Endothelial cell of umbilical vein (primary cell): Measurements from ENCODE around the gene TRIM25. TPM values are rescaled to one million over a fixed set of nuclear protein-coding genes. Genes with fewer than 3 reads are reported as not detected.

ENCODE experiments used
- BruUV-seq: library from RNA; stranded (reverse); fragments of 400-500 nt; replicated peaks from 2 replicates; lab custom pipeline; 2021; lab: Mats Ljungman, UMichigan
- CTCF ChIA-PET: fragments of 300-600, 350-600 bp; sonication (Branson Sonifier 250); formaldehyde crosslinking; loops from one replicate; lab custom pipeline; 2021; ENCODE audit warnings: antibody characterized with exemption, inconsistent platforms; lab: Charles Lee
- POLR2A ChIA-PET: fragments of 300-600, 350-600 bp; sonication (Branson Sonifier 250); formaldehyde crosslinking; loops from one replicate; lab custom pipeline; 2021; ENCODE audit warnings: antibody characterized with exemption, inconsistent platforms; lab: Charles Lee
- DNase-seq: peaks from one replicate; pipeline ENCODE4 v3.0.0-alpha.2; 2011; ENCODE audit warnings: low read depth, low spot score
- FAIRE-seq: peaks from 2 replicates; lab custom pipeline; 2011; peaks lifted over from hg19 to GRCh38; lab: Jason Lieb, UNC
- H2AFZ ChIP-seq: 2 replicates; pipeline ENCODE4 v1.6.0; 2012; ENCODE audit warnings: low read depth, low read length, control low read depth, inconsistent platforms
- H3K27ac ChIP-seq: 2 replicates; pipeline ENCODE4 v1.5.1; 2011; ENCODE audit warnings: low read depth, mild to moderate bottlenecking, control low read depth, low read length, moderate library complexity; ENCODE audit not compliant: insufficient read depth
- H3K27me3 ChIP-seq, 2 experiments: 2 replicates each; pipeline versions ENCODE4 v1.6.0 to v1.6.1; 2011; ENCODE audit warnings: low read length in 2 of 2, mixed read lengths in 1 of 2; ENCODE audit not compliant: control insufficient read depth in 2 of 2, insufficient read depth in 2 of 2
- H3K36me3 ChIP-seq, 2 experiments: 2 replicates in 1 of 2; 3 replicates in 1 of 2; pipeline ENCODE4 v1.5.1; 2011; ENCODE audit warnings: low read length in 2 of 2, mild to moderate bottlenecking in 1 of 2, moderate library complexity in 1 of 2; ENCODE audit not compliant: control insufficient read depth in 2 of 2, insufficient read depth in 2 of 2; ENCODE audit errors: extremely low read depth in 1 of 2
- H3K4me1 ChIP-seq: 3 replicates; pipeline ENCODE4 v1.5.1; 2011; ENCODE audit warnings: mild to moderate bottlenecking, low read length; ENCODE audit not compliant: control insufficient read depth, insufficient read depth; ENCODE audit errors: extremely low read depth
- H3K4me2 ChIP-seq: 2 replicates; pipeline ENCODE4 v1.6.1; 2011; ENCODE audit warnings: low read length, control low read depth, mixed read lengths; ENCODE audit not compliant: insufficient read depth
- H3K4me3 ChIP-seq, 3 experiments: fragments of 200-600 bp in 1 of 3; sonication (generic), shearing (Covaris generic) in 1 of 3; replicated peaks in 1 of 3; 2 replicates each; pipeline ENCODE4 v1.5.1; 2011 to 2016; ENCODE audit warnings: control low read depth in 3 of 3, low read length in 3 of 3, mild to moderate bottlenecking in 2 of 3, inconsistent platforms in 1 of 3, low read depth in 1 of 3, moderate library complexity in 1 of 3; ENCODE audit not compliant: insufficient read depth in 1 of 3
- H3K79me2 ChIP-seq: 2 replicates; pipeline ENCODE4 v1.6.0; 2012; ENCODE audit warnings: low read length, inconsistent platforms; ENCODE audit not compliant: control insufficient read depth, insufficient read depth
- H3K9ac ChIP-seq: replicated peaks from 2 replicates; pipeline ENCODE3; 2011; ENCODE audit warnings: low read length, control low read depth; ENCODE audit not compliant: insufficient read depth; ENCODE audit errors: extremely low read depth
- H3K9me1 ChIP-seq: replicated peaks from 3 replicates; pipeline ENCODE4 v1.6.0; 2011; ENCODE audit warnings: mild to moderate bottlenecking, low read length; ENCODE audit not compliant: control insufficient read depth, insufficient read depth; ENCODE audit errors: extremely low read depth
- H3K9me3 ChIP-seq: replicated peaks from 2 replicates; pipeline ENCODE4 v1.5.1; 2012; ENCODE audit warnings: low read length, inconsistent platforms; ENCODE audit not compliant: control insufficient read depth, insufficient read depth
- H4K20me1 ChIP-seq: replicated peaks from 2 replicates; pipeline ENCODE3; 2011; ENCODE audit warnings: mild to moderate bottlenecking, low read length; ENCODE audit not compliant: control insufficient read depth, insufficient read depth; ENCODE audit errors: extremely low read depth
- CTCF ChIP-seq, 2 donors: IDR thresholded peaks; 1 replicate in 1 of 2; 2 replicates in 1 of 2; pipeline ENCODE4 v1.5.1; 2011; ENCODE audit warnings: low read length in 2 of 2, mild to moderate bottlenecking in 2 of 2, moderate library complexity in 2 of 2, control low read depth in 1 of 2, inconsistent platforms in 1 of 2, low read depth in 1 of 2; ENCODE audit not compliant: insufficient read depth in 1 of 2; ENCODE audit errors: extremely low read depth in 1 of 2
- EZH2 ChIP-seq: IDR thresholded peaks from 2 replicates; pipeline ENCODE4 v1.6.1; 2012; ENCODE audit warnings: borderline replicate concordance, low read depth, mild to moderate bottlenecking, moderate library complexity, low read length, inconsistent platforms; ENCODE audit not compliant: severe bottlenecking
- FOS ChIP-seq: IDR thresholded peaks from 2 replicates; pipeline ENCODE4 v1.6.1; 2011; ENCODE audit warnings: mild to moderate bottlenecking, low read length, moderate library complexity, borderline replicate concordance; ENCODE audit not compliant: insufficient read depth
- GATA2 ChIP-seq: IDR thresholded peaks from 2 replicates; pipeline ENCODE4 v1.7.0; 2011; ENCODE audit warnings: low read depth, mild to moderate bottlenecking, moderate library complexity, mixed read lengths, low read length; ENCODE audit not compliant: insufficient read length, insufficient read depth
- JUN ChIP-seq: IDR thresholded peaks from 2 replicates; pipeline ENCODE4 v1.6.1; 2011; ENCODE audit warnings: borderline replicate concordance, low read depth; ENCODE audit not compliant: insufficient read length, insufficient read depth
- MYC ChIP-seq: IDR thresholded peaks from one replicate; pipeline ENCODE4 v1.6.1; 2011; ENCODE audit warnings: mild to moderate bottlenecking, low read depth, low read length
- POLR2A ChIP-seq: IDR thresholded peaks from 2 replicates; pipeline ENCODE4 v1.6.1; 2012; ENCODE audit warnings: low read depth, mild to moderate bottlenecking, control low read depth, low read length
- POLR2AphosphoS5 ChIP-seq: IDR thresholded peaks from 2 replicates; pipeline ENCODE4 v1.6.1; 2012; ENCODE audit warnings: low read depth, mild to moderate bottlenecking, control low read depth, low read length, moderate library complexity; ENCODE audit not compliant: insufficient read depth
- dilution Hi-C: fragments of 300-500 bp; cut with MboI; formaldehyde crosslinking; loops from one replicate; pipeline ENCODE4 v1.15.0; 2019; ENCODE audit warnings: low sequenced_read_pairs; ENCODE audit not compliant: extremely low pct_ligation_motif_present
- intact Hi-C: fragments of 100-400 bp; cut with micrococcal nuclease; formaldehyde crosslinking; loops from one replicate; pipeline ENCODE4 v1.10.0; 2022
- polyA plus RNA-seq, 4 experiments: library from polyadenylated mRNA; depleted of rRNA in 3 of 4; stranded (reverse) in 3 of 4; unstranded in 1 of 4; fragments of >200 nt; gene quantifications; 2 replicates each; pipeline versions ENCODE4 v1.2.1 to v1.2.3, GENCODE V29; 2011 to 2012; ENCODE audit warnings: missing spikeins in 1 of 4
- total RNA-seq: library from RNA; stranded (reverse); gene quantifications from 2 replicates; pipeline ENCODE4 v1.2.3, GENCODE V29; 2021
- TF ChIP-seq, protein P1 (sequence below): IDR thresholded peaks from 2 replicates; pipeline ENCODE4 v1.6.1; 2011; ENCODE audit not compliant: insufficient read depth, insufficient read length

The TRIM25 gene
- total and polyA plus RNA-seq, 2 donors (not counting 3 experiments of a cell fraction or from before 2014, with no cell fraction given) = 42.8 to 98.4 TPM

GRCh38 chr17:56960596-56961538 lies 47.0 kb upstream of the TRIM25 start, which contains the start of gene COIL:
Gene COIL (minus strand): TSS chr17:56961050. CDS start chr17:56961019, 31 bp downstream.
- no peaks in the 10 kb centered on the region for H4K20me1 ChIP-seq
- peak within 1 kb of the TSS; percentile 95 for H3K9ac ChIP-seq
- H3K36me3 ChIP-seq = no peaks in the 10 kb centered on the region
- H3K4me2 ChIP-seq = no peak within 1 kb of the TSS
- peaks cover 2% of the 10 kb centered on the region for H3K4me1 ChIP-seq
- peaks cover 39% of the 10 kb centered on the region for H3K79me2 ChIP-seq
- ChIA-PET CTCF (interaction anchor here (0.6 to 1.6 kb wide), 3 partner anchors 17 to 179 kb away, joined by 3 to 7 read pairs (median 4); partner anchors contain the start of gene SCPEP1), POLR2A (no interaction called here)
- TF ChIP-seq JUN (no peak), CTCF (IDR thresholded peaks at IDR 0.05; ENCODE audit: extremely low read depth in 1 of 2, insufficient read depth in 1 of 2, low read depth in 1 of 2, low read length in 2 of 2) (peak; percentile 99), POLR2A (peak; percentile 49), EZH2 (no peak), MYC (peak; percentile 22), POLR2AphosphoS5 (peak; percentile 66), GATA2 (no peak), FOS (no peak)
- TF ChIP-seq, protein P1, sequence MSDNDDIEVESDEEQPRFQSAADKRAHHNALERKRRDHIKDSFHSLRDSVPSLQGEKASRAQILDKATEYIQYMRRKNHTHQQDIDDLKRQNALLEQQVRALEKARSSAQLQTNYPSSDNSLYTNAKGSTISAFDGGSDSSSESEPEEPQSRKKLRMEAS = peak; percentile 46
- BruUV-seq = TSS peak; percentile 88
- peak within 1 kb of the TSS; percentile 84 for H3K27ac ChIP-seq
- intact Hi-C loops = loop anchor here (1.0 to 5.0 kb wide), 7 partner anchors 17 to 462 kb away; partner anchors contain the start of genes NOG and SCPEP1
- no peaks in the 10 kb centered on the region for H3K9me3 ChIP-seq
- dilution Hi-C loops = no loop called here
- H2AFZ ChIP-seq = peak within 1 kb of the TSS; percentile 92
- no peaks in the 10 kb centered on the region for H3K27me3 ChIP-seq
- H3K9me1 ChIP-seq = no peaks in the 10 kb centered on the region
- peak within 1 kb of the TSS; percentile 73 to 98 (median 88) for H3K4me3 ChIP-seq
- DNase-seq (peak; percentile 90), FAIRE-seq (peak; percentile 97)
